HEK293T (cell line): ENCODE results near the gene IL1RAPL1.

Experiments
- ARNT ChIP-seq: fragments of 450-650 bp; IDR thresholded peaks from 2 replicates; pipeline ENCODE4 v1.6.1; 2017; ENCODE audit warnings: mild to moderate bottlenecking
- BHLHE40 ChIP-seq: fragments of 450-650 bp; IDR thresholded peaks from 2 replicates; pipeline ENCODE4 v1.6.1; 2016; ENCODE audit warnings: mild to moderate bottlenecking, moderate library complexity, borderline replicate concordance
- ELF4 ChIP-seq: fragments of 450-650 bp; IDR thresholded peaks from 2 replicates; pipeline ENCODE4 v1.6.1; 2017; ENCODE audit warnings: antibody characterized with exemption
- FOXA1 ChIP-seq: fragments of 450-650 bp; IDR thresholded peaks from 2 replicates; pipeline ENCODE4 v1.6.1; 2016; ENCODE audit warnings: mild to moderate bottlenecking
- FOXK2 ChIP-seq: fragments of 450-650 bp; IDR thresholded peaks from 2 replicates; pipeline ENCODE4 v1.6.1; 2016; ENCODE audit warnings: mild to moderate bottlenecking
- FOXM1 ChIP-seq: fragments of 450-650 bp; IDR thresholded peaks from 2 replicates; pipeline ENCODE4 v1.6.1; 2017; ENCODE audit warnings: mild to moderate bottlenecking, borderline replicate concordance
- HDGF ChIP-seq: fragments of 450-650 bp; IDR thresholded peaks from 2 replicates; pipeline ENCODE4 v1.6.1; 2017; ENCODE audit warnings: antibody characterized with exemption, borderline replicate concordance
- L3MBTL2 ChIP-seq: fragments of 450-650 bp; conservative IDR thresholded peaks from 2 replicates; pipeline ENCODE4 v1.6.1; 2016; ENCODE audit warnings: mild to moderate bottlenecking
- LEF1 ChIP-seq: fragments of 450-650 bp; IDR thresholded peaks from 2 replicates; pipeline ENCODE4 v1.6.1; 2017; ENCODE audit warnings: mild to moderate bottlenecking, borderline replicate concordance
- NFRKB ChIP-seq: fragments of 450-650 bp; IDR thresholded peaks from 2 replicates; pipeline ENCODE4 v1.6.1; 2016; ENCODE audit warnings: mild to moderate bottlenecking, moderate library complexity
- SP1 ChIP-seq: fragments of 450-650 bp; IDR thresholded peaks from 2 replicates; pipeline ENCODE4 v1.6.1; 2017
- SUZ12 ChIP-seq: fragments of 450-650 bp; IDR thresholded peaks from 2 replicates; pipeline ENCODE4 v1.6.1; 2016; ENCODE audit warnings: mild to moderate bottlenecking
- TARDBP ChIP-seq: fragments of 450-650 bp; IDR thresholded peaks from 2 replicates; pipeline ENCODE4 v1.6.1; 2016
- TF ChIP-seq, protein P1 (sequence below): fragments of 450-650 bp; IDR thresholded peaks from 2 replicates; pipeline ENCODE4 v1.6.1; 2016

DNA sequence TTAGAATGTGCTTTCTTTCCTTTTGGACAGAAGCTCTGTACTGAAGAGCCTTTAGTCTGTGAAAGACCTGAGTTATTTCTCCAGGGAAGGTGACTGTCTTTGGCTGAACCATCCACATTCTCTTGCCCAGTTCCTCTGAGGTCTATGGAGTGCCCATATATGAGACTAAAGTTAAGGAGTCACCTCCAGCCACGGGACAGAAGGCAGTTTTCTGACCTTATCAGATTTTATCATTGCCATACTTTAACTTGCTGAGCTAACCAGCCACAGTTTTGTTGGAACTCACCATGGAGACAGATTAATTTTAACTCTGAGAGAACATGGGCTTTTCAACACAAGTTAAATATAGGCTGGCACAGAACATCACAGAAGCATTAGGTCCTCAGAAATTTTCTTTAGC lies 26.3 kb downstream of the IL1RAPL1 start:
- no peak for TF ChIP-seq SP1
- no peak for TF ChIP-seq FOXM1
- TF ChIP-seq FOXK2: no peak
- no peak for TF ChIP-seq HDGF
- no peak for TF ChIP-seq SUZ12
- no peak for TF ChIP-seq ARNT
- TF ChIP-seq NFRKB: no peak
- no peak for TF ChIP-seq TARDBP
- no peak for TF ChIP-seq LEF1
- no peak for TF ChIP-seq L3MBTL2
- TF ChIP-seq, protein P1, sequence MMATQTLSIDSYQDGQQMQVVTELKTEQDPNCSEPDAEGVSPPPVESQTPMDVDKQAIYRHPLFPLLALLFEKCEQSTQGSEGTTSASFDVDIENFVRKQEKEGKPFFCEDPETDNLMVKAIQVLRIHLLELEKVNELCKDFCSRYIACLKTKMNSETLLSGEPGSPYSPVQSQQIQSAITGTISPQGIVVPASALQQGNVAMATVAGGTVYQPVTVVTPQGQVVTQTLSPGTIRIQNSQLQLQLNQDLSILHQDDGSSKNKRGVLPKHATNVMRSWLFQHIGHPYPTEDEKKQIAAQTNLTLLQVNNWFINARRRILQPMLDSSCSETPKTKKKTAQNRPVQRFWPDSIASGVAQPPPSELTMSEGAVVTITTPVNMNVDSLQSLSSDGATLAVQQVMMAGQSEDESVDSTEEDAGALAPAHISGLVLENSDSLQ: no peak
- no peak for TF ChIP-seq FOXA1
- no peak for TF ChIP-seq BHLHE40
- TF ChIP-seq ELF4: no peak
